ENCODE results near the gene MICAL2.

Gene MICAL2

DNA sequence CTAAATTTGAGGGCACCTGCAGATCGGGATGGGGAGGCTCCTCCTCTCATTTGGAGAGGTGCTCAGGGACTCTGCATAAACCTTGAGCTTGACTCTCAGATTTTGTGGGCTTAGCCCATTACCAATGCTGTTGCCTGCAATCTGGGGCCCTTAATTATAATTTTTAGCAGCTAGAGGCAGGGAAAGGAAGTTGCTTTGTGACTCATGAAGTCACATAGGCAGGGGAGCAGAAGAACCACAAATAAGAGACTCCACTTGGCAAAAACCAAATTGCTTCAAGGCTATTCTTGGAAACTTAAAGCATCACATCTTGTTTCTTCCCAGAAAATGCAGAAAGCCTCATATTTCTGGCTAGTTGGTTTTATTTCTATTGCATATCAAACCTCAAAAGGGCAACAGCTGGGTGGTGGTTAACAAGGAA, 46.9 kb downstream of the MICAL2 start:
- DNase-seq: peak; percentile 85

DNA sequence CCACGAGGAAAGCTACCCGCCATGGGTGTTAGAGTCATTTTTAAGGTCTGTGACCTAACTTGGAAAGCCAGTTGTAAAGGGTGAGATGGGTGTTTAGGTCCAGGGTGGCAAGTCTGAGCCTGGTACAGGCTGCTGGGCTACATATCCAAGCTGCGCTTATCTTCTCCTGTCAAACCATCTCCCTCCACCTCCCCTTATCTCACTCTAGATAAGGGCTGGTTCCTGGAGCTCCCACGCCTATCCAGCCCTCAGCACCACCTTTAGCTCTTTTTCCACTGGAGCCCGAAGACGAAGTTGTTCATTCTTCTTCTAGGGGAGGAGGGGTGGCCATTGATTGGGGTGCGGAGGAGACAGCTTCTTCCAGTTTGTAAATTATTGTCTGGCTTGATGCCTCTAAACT, 48.5 kb downstream of the MICAL2 start:
- DNase-seq: no peak

DNA sequence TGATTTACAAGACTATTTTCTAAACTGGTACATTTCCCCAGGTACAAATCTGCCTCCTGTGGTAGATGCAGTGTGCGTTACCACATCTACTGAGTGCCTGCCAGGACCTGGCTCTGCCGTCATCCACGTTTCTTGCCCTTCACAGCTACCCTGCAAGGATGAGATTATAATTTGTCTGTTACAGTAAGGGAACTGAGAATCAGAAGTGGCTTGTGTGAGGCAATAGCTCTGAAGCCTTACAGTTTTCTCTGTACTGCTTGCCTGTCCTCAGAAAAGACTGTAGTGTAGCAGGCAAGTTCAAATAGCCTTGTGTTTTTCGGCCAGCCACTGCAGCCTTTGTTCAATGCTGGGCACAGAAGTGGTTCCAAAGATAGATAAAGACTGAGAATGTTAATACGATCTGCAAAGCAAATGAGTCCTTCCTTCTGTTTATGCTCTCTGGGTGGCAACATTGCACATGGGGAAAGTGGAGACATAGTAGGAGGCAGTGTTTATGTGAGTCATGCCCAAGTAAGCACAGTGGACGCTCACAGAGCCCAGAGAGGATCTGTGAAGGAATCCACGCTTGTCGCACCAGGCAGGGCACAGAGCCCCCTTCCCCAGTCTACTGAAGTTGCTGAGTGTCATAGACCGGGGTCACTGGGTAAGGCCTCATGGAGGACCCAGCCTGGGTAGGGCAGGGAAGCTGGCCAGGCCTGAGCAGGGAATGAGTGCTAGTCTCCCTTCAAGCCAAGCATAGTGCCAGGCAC, 49.1 kb downstream of the MICAL2 start:
- peak; percentile 83 for DNase-seq

GRCh38 chr11:12160231-12160630, 49.8 kb downstream of the MICAL2 start:
- no peak for DNase-seq

DNA sequence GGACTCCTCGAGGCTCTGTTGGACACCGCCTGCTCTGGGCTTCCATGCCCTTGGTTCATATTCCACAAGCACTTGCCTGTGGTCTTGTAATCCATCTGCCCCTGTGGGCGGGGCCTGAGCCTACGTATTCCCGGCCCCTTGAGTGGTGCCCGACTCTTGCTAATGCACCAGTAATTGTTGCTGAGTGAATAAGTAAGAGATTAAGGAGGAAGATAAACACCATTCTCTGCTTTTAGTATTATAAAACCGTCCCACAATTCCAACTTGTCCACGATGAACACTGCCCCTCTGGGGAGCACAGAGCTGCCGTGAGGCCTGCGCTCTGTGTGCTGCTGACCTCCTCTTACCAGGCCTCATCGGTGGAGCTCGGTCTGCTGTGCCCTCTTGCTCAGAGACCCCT, 50.3 kb downstream of the MICAL2 start:
- no peak for DNase-seq

GRCh38 chr11:12161137-12161536, 50.7 kb downstream of the MICAL2 start:
- no peak for DNase-seq

DNA sequence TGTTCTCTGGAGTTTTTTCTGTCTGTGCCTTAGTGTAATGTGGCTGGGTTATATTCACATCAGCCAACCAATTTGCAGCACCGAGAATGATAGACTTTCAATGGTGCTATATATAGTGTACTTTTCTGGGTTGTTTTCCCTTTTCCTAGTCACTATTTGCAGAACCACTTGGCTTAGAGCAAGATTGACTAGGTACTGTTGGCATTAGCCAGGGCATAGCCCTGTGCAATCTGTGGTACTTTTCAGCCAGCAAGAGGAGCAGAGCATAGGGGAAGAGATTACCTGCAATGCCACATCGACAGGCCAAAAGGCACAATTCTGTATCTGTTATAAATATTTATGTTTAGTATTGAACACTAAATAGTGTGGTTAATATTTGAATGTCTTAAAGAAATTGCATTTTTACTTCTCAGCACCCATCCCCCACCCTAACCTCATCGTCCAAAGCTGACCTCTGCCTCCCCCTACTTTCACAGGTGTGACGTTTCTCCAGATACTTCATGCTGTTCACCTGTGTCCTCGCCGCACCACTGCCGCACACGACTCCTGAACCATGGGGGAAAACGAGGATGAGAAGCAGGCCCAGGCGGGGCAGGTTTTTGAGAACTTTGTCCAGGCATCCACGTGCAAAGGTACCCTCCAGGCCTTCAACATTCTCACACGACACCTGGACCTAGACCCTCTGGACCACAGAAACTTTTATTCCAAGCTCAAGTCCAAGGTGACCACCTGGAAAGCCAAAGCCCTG, 51.4 kb downstream of the MICAL2 start:
- DNase-seq: no peak

GRCh38 chr11:12162652-12163051, 52.3 kb downstream of the MICAL2 start:
- no peak for DNase-seq

DNA sequence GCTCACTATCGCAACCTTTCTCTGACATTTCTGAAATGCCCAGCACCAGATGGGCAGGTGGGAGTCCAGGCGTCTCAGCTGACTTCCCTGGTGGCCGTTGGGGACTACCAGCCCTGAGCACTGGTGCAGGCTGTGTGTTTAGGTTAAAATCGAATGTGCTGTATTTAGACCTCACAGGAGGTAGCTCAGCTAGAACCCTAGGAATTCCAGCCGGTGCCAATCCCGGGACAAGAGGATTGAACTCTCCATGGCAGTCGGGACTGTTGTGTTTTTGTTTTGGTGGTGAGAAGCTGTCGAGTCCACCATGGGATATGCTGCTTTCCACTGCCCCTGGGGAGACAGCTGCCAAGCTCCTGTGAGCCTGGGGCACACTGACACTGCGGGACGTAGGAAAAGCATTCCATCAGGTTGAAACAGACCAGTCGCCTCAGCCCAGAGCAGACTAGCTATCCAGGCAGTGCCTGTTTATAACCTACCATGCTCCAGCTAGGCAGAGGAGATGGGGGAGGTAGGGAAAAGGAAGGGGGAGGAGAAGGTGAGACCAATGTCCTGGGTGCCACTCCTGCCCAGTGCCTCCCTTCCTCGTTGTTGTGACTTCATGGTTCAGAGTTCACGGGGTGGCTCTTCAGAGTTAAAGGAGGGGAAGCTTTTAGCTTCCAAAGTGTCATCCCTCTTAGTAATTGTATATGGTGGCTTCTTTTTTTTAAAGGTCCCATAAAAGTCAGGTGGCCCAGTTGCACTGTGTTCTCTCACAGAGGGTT, 53.0 kb downstream of the MICAL2 start:
- DNase-seq: peak; percentile 62

GRCh38 chr11:12164061-12165014, 53.9 kb downstream of the MICAL2 start:
- DNase-seq: peak; percentile 74

GRCh38 chr11:12165237-12165875, 55.0 kb downstream of the MICAL2 start:
- no peak for DNase-seq

- no peak for DNase-seq
These were observed 56.1 kb downstream of the MICAL2 start for GRCh38 chr11:12166299-12167060.

- peak; percentile 91 for DNase-seq
These were observed 56.9 kb downstream of the MICAL2 start for GRCh38 chr11:12167061-12168000.

GRCh38 chr11:12168114-12168513, 57.7 kb downstream of the MICAL2 start:
- DNase-seq: no peak

- DNase-seq: no peak
These were observed 59.4 kb downstream of the MICAL2 start for GRCh38 chr11:12169822-12170221.

- DNase-seq: no peak
These were observed 60.1 kb downstream of the MICAL2 start for GRCh38 chr11:12170501-12170900.

DNA sequence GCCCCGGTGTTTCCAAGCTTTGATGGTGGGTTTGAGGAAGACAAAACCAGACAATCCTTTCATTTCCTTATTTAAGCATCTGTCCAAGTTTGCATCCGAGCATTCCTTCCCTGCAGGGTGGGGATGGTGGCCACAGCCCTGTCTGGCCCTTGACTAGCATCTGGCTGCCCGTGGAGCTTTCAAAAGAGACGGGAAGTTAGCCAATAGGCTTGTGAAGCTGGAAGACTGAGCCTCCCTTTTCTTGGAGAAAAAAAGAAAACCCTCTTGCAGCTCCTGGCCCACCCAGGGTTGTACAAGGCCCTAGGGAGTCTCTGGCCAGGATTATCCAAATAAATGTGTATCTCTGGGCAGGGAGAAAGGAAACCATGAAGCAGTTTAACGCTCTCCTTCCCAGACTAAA, 60.6 kb downstream of the MICAL2 start:
- peak; percentile 98 for DNase-seq

- no peak for DNase-seq
These were observed 61.5 kb downstream of the MICAL2 start for GRCh38 chr11:12171921-12172320.

DNA sequence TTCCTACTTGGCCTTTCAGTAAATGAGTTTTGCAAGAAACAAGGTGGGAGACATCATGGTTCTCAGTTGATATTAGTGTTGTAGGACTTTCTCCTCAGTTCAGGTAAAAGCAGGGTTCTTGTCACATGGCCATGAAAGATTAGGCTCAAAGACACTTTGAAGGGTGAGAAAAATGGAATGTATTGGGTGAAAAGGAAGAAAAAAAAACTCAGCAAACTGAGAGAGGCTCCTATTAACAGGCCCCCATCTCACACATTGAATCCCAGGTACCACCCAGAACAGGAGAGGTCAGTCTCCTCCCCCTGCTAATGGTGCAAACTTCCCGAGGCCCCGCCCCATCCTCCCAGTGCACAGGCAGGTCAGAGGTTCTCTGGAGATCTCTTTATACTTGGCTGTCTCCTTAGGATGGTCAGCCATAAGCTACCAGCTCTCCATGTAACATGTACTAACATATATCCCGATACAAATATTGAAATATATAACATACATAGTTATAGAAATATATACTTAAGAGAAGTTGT, 62.2 kb downstream of the MICAL2 start:
- DNase-seq: no peak

DNA sequence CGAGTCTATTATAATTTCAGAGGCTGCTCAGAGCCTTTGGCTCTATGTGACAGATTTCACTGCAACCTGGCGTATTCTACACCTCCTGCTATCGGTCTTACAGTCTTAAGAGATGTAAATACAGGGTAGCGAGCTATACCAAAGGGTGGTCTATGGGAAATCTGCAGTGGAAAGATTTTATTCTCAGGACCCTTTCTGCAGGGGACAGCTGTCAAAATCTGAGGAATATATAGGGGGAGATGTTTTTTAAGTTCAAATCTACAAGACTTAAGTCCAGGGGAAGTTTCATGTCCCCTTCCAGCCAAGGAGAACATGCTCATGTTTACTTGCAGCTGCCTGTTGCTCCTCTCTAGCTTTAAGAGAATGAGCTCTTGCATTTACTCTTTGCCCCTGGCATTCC, 62.7 kb downstream of the MICAL2 start:
- DNase-seq: no peak
